Stimulated activated CD4-positive, alpha-beta T cell treated with anti-CD3 and anti-CD28 coated beads, Interleukin-15, amount 100 ng/mL, for 48 hours (primary cell): ENCODE data around the gene ARHGEF16.

Source experiments
- DNase-seq, 2 donors: peaks; one replicate each; pipeline ENCODE4 v3.0.0-alpha.2; 2020; ENCODE audit warnings: low read depth in 2 of 2

The ARHGEF16 gene

GRCh38 chr1:3456964-3457909 lies 2.8 kb downstream of the ARHGEF16 start:
- no peak for DNase-seq

DNA sequence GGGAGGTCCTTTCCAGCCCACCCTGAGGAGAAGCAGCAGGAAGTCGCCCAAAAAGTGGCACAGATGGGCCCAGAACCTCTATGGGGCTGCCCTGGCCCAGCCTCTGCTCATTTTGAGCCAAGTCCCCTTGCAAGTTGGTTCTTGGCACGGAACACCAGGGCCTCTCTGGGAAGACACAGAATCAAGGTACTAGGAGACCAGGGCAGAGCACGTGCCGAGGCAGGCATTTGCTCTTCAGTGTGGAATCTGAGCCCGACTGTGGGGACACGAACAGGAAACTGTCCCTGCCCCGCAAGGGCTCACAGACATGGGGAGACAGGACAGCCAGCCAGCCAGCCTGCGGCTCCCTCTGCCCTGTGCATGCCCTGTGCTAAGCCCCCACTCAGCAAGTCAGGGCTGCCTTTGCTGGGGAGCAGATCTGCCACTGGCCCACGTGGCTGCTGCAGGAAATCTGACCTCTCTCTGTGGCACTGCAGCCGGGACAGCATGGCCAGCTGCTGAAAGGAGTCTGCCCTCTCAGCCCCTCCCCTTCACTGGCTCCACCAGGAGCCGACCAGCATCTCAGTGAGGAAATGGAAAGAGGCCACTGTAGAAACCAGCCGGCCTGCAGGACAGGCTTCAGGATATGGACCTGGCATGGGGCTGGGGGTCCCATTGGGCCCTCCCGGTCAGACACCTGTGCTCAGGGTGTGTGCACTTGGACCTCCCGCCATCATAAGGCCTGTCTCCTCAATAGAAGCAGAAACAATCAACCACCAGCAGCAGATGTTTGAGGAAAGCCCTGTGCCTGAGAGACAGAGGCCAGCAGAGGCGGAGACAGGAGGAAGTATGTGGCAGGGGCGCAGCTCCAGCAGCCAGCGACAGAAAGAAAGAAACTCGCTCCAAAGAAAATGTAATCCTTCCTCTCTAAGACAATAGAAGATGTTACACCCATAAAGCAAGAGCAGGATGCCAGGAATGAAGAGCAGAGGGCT lies 3.7 kb downstream of the ARHGEF16 start:
- DNase-seq: no peak

GRCh38 chr1:3459051-3459908 lies 4.8 kb downstream of the ARHGEF16 start:
- no peak for DNase-seq

GRCh38 chr1:3459940-3460671 lies 5.6 kb downstream of the ARHGEF16 start:
- no peak for DNase-seq

- no peak for DNase-seq
These were observed 6.2 kb downstream of the ARHGEF16 start for GRCh38 chr1:3460672-3461131.

GRCh38 chr1:3461238-3461933 lies 6.9 kb downstream of the ARHGEF16 start:
- no peak for DNase-seq

- DNase-seq: no peak
These were observed 7.4 kb downstream of the ARHGEF16 start for GRCh38 chr1:3461934-3462275.

GRCh38 chr1:3462356-3463012 lies 8.0 kb downstream of the ARHGEF16 start:
- DNase-seq: no peak

- DNase-seq: no peak
These were observed 8.5 kb downstream of the ARHGEF16 start for GRCh38 chr1:3463013-3463385.

- DNase-seq: no peak
These were observed 9.0 kb downstream of the ARHGEF16 start for GRCh38 chr1:3463408-3463863.

GRCh38 chr1:3463891-3464648 lies 9.6 kb downstream of the ARHGEF16 start:
- no peak for DNase-seq

DNA sequence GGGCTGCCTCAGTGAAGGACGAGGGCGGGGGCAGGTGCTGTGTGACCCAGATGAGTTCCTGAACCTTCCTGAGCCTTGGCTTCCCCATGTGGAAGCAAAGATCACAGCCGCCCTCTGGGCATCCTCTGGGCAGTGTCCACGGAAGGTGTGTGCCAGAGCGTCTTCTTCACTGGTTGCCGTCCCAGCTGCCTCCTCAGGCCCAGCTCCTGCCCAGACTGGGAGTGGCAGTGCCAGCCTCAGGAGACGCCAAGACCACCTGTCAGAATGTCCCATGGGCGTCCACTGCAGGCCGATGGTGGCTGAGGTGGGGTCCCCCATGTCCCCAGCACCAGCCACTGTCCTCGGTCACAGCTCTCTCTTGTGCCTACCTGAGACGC lies 10.2 kb downstream of the ARHGEF16 start:
- DNase-seq: no peak

DNA sequence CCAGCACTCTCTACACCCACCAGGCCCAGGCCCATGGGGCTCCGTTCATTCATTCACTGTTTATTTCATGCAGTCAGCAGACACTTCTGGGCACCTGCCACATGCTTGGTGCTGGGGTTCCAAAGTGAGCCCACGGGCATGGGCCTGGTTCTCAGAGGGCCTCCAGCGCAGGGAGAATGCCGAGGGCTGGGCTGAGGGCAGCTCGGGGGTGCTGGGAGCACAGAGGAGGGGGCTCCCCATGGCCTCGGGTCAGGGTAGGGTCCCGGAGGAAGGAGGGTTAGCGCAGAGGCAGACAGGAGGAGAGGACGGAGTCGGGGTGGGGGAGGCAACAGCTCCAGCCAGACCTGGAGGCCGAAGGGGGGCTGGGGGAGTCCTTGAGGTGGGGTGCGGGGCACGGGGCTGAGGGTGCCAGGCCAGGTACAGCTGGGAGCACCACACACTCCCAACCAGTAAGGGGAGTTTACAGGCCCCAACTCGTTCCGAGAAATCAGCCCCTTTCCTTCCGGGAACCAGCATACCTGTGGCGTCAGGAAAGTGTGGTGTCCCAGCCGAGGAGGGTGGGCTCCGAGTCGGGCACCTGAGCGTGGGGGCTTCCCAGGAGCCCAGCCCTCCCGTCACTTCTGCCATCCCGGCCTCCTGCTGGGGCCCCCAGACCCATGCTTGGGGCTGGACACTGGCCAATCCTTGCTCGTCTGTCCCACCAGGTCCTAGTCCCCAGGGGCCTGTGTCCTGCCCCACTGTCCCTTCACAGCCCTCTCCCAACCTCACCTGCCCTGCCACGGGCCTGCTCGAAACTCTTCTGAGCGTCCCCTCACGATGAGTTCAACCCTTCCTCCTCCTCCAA lies 10.8 kb downstream of the ARHGEF16 start:
- no peak for DNase-seq

- DNase-seq: no peak
These were observed 11.5 kb downstream of the ARHGEF16 start for GRCh38 chr1:3465935-3466321.

- DNase-seq: no peak
These were observed 12.1 kb downstream of the ARHGEF16 start for GRCh38 chr1:3466366-3467075.

- no peak for DNase-seq
These were observed 12.9 kb downstream of the ARHGEF16 start for GRCh38 chr1:3467096-3468036.
